ENCODE data around the gene AK9.

DNA sequence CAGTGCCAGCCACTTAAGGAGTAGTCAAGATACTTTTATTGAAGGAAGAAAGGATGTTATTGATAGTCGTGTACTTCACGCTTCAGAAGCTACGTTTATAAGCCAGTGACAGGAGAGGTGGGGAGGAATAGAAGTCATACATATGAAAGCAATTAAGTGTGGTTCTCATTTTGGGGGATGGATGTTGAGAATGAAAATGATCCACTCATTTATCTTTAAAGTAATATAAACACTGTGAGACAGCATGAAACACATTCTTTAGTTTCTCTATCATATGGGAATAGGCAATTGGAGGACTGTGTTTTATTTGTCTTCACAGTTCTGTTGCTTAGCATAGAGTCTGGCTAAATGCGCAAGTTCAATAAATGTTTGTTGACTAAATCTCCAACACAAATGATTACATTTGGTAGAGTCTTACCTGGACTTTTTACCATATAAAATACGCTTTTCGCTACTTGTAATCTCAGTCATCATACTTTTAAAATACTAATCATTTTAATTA is 35.2 kb downstream of the AK9 start:
- TF ChIP-seq TAF1 (IDR thresholded peaks at IDR 0.05; ENCODE audit: borderline replicate concordance, insufficient read depth, low read length) (no peak), POLR2AphosphoS5 (IDR thresholded peaks at IDR 0.05; ENCODE audit: low read depth, low read length) (no peak), SIN3A (IDR thresholded peaks at IDR 0.05; ENCODE audit: borderline replicate concordance, insufficient read depth, low read length) (no peak)
- TF ChIP-seq, protein P1, sequence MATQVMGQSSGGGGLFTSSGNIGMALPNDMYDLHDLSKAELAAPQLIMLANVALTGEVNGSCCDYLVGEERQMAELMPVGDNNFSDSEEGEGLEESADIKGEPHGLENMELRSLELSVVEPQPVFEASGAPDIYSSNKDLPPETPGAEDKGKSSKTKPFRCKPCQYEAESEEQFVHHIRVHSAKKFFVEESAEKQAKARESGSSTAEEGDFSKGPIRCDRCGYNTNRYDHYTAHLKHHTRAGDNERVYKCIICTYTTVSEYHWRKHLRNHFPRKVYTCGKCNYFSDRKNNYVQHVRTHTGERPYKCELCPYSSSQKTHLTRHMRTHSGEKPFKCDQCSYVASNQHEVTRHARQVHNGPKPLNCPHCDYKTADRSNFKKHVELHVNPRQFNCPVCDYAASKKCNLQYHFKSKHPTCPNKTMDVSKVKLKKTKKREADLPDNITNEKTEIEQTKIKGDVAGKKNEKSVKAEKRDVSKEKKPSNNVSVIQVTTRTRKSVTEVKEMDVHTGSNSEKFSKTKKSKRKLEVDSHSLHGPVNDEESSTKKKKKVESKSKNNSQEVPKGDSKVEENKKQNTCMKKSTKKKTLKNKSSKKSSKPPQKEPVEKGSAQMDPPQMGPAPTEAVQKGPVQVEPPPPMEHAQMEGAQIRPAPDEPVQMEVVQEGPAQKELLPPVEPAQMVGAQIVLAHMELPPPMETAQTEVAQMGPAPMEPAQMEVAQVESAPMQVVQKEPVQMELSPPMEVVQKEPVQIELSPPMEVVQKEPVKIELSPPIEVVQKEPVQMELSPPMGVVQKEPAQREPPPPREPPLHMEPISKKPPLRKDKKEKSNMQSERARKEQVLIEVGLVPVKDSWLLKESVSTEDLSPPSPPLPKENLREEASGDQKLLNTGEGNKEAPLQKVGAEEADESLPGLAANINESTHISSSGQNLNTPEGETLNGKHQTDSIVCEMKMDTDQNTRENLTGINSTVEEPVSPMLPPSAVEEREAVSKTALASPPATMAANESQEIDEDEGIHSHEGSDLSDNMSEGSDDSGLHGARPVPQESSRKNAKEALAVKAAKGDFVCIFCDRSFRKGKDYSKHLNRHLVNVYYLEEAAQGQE (IDR thresholded peaks at IDR 0.05; ENCODE audit: insufficient read depth in 1 of 2, low read depth in 2 of 2, low read length in 2 of 2), result no peak
